ENCODE results near the gene EIF4G3.

The EIF4G3 gene

DNA sequence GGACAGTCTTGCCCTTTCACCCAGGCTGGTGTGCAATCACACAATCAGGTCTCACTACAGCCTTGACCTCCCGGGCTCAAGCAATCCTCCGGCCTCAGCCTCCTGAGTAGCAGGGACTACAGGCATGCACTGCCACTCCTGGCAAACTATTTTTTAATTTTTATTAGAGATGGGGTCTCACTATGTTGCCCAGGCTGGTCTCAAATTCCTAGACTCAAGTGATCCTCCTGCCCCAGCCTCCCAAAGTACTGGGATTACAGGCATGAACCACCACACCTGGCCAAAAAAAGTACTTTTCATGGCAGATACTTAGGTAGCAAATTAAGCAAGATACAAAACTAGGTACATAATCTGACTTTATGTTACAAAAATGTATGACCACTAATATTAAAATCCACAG lies 8.3 kb downstream of the EIF4G3 start:
- DNase-seq (no peak), ATAC-seq (no peak)
- Mint-ChIP-seq H3K4me1 (peaks cover 15% of the 10 kb centered on the region), H3K4me3 (no peak overlapping the region), H3K27ac (no peak overlapping the region), H3K27me3 (no peaks in the 10 kb centered on the region), H3K9me3 (no peaks in the 10 kb centered on the region)

DNA sequence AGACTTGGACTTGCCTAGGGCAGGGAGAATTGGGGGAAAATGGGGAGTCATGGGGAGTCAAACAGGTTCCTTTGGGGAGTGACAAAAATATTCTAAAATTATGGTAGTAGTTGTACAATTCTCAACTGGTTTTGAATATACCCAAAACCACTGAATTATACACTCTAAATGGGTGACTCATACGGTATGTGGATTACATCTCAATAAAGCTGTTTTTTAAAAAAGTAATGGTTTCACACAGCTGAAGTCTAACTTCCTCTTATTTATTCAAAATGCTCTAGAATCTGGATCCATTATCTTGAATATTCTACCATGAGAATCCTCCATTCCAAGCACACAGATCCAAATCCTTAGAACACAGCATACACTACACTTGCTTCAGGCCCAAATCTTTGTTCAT lies 11.1 kb downstream of the EIF4G3 start:
- ATAC-seq (peak; percentile 68), DNase-seq (no peak)
- Mint-ChIP-seq H3K27ac (no peak overlapping the region), H3K4me1 (peaks cover 20% of the 10 kb centered on the region), H3K27me3 (no peaks in the 10 kb centered on the region), H3K9me3 (no peaks in the 10 kb centered on the region), H3K4me3 (no peak overlapping the region)

DNA sequence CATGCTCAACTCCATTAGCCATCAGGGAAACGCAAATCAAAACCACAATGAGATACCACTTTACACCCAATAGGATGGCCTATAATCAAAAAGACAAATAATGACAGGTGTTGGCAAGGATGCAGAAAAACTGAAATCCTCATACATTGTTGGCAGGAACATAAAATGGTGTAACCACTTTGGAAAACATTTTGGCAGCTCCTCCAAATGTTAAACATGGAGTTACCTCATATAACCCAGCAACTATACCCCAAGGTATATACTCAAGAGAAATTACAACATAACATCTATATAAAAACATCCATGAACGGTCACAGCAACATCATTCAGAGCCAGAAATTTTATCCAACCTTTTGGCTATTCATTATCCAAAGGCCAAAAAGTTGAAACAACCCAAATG lies 11.6 kb downstream of the EIF4G3 start:
- no peak for DNase-seq
- no peaks in the 10 kb centered on the region for H3K27me3 Mint-ChIP-seq
- no peak overlapping the region for H3K27ac Mint-ChIP-seq
- peaks cover 20% of the 10 kb centered on the region for H3K4me1 Mint-ChIP-seq
- no peaks in the 10 kb centered on the region for H3K9me3 Mint-ChIP-seq
- H3K4me3 Mint-ChIP-seq = no peak overlapping the region
- ATAC-seq = no peak

DNA sequence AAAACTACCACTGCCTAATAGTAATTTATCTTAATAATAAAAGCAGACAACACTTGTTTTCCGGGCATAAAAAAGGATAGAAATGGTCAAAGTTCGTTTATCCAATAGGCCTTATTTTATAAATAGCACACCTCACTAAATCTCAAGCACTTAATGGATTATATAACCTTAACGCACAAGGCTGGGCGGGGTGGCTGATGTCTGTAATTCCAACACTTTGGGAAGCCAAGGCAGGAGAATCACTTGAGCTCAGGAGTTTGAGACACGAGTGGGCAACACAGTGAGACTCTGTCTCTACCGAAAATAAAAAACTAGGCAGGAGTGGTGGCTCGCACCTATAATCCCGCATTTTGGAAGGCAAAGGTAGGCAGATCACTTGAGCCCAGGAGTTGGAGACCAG lies 12.4 kb downstream of the EIF4G3 start:
- Mint-ChIP-seq H3K4me3 (no peak overlapping the region), H3K27ac (no peak overlapping the region), H3K9me3 (no peaks in the 10 kb centered on the region), H3K27me3 (no peaks in the 10 kb centered on the region), H3K4me1 (peaks cover 20% of the 10 kb centered on the region)
- ATAC-seq (no peak), DNase-seq (no peak)

DNA sequence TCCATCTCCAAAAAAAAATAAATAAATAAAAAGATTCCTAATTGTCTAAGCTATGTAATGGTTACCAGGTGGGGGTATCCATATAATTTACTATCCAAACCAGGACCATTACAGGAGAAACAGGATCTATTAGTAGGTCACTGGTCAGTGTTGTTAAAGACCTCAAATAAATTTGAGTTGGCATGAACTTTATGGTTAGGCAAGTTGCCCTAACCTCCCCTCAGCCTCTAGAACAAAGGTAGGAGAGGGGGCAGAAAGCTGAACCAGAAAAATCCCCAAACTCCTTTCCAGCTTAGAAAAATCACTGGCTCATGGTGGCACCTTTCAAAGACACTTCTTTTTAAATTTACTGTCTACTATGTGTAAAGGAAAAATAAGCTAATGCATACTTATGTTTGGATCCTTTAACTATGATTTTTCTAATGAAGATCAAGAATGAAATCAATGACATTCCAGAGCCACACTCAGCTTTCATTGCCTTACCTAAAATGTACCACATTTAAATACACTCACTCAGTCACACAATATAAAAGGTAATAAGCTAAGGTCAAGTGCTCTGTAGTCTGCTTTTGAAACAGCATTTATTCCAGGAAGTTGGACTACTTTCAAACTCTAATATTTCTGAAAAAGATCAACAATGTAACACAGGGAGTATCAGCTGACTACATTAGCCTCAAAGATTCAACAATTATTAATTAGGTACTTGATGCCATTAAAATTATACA lies 13.8 kb downstream of the EIF4G3 start:
- H3K27ac Mint-ChIP-seq = no peak overlapping the region
- H3K9me3 Mint-ChIP-seq = no peaks in the 10 kb centered on the region
- peaks cover 26% of the 10 kb centered on the region for H3K4me1 Mint-ChIP-seq
- ATAC-seq (no peak), DNase-seq (no peak)
- H3K27me3 Mint-ChIP-seq = no peaks in the 10 kb centered on the region
- H3K4me3 Mint-ChIP-seq = no peak overlapping the region

DNA sequence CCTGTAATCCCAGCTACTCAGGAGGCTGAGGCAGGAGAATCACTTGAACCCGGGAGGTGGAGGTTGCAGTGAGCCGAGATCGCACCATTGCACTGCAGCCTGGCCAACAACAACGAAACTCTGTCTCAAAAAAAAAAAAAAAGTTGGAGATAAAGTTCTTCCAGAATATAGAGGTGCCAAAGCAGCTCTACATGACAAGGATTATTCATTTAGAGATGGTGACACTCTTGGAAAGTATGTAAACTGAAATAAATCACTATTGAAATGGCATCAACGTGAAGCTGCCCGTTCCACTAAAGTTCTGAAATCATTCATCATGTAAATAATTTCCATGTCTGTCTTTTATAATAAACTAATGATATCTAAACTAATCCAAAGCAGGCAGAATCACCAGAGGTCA lies 14.9 kb downstream of the EIF4G3 start:
- Mint-ChIP-seq H3K27me3 (no peaks in the 10 kb centered on the region), H3K4me1 (peaks cover 26% of the 10 kb centered on the region), H3K9me3 (no peaks in the 10 kb centered on the region), H3K4me3 (no peak overlapping the region), H3K27ac (no peak overlapping the region)
- DNase-seq (no peak), ATAC-seq (no peak)

DNA sequence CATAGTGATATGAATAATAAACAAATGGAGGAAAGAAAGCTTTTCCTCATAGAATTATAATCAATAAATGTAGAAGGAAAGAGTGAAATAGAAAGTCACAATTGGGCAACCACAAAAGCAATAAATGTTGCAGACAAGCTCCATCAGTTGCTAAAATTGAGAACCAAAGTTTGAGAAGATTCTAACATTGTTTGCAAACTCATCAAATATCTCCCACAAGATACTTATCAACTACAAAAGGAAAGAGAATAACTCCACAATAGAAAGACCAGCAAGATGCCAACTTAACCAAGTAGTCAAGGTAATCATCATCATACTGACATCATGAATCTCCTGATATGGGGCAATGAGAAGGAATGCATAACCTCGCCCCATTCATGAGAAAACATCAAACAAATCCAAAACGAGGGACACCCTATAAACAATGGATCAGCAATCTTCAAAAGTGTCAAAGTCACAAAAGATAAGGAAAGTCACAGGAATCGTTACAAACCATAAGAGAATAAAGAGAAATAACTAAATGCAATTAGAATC lies 16.4 kb downstream of the EIF4G3 start:
- H3K27ac Mint-ChIP-seq = no peak overlapping the region
- peaks cover 16% of the 10 kb centered on the region for H3K4me1 Mint-ChIP-seq
- H3K9me3 Mint-ChIP-seq = no peaks in the 10 kb centered on the region
- no peak for DNase-seq
- H3K27me3 Mint-ChIP-seq = no peaks in the 10 kb centered on the region
- H3K4me3 Mint-ChIP-seq = no peak overlapping the region
- no peak for ATAC-seq

DNA sequence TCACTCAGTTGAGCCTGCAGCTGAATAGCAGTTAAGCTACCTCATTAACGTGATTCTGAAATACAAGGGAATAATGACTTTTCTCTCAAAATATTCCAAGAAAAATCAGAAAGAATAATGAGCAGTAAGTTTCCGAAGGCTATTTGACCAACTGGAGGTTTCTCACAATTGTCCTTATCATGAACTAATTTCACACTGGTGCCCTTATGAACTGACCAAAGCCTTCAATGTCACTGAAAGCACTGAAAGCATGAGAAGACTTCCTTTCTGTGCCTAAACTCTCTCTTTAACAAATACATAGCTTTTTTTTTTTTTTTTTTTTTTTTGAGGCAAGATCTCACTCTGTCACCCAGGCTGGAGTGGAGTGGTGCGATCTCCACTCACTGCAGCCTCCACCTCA lies 18.8 kb downstream of the EIF4G3 start:
- Mint-ChIP-seq H3K4me1 (peaks cover 6% of the 10 kb centered on the region), H3K9me3 (no peaks in the 10 kb centered on the region), H3K4me3 (no peak overlapping the region), H3K27me3 (no peaks in the 10 kb centered on the region), H3K27ac (no peak overlapping the region)
- no peak for DNase-seq
- ATAC-seq = no peak

DNA sequence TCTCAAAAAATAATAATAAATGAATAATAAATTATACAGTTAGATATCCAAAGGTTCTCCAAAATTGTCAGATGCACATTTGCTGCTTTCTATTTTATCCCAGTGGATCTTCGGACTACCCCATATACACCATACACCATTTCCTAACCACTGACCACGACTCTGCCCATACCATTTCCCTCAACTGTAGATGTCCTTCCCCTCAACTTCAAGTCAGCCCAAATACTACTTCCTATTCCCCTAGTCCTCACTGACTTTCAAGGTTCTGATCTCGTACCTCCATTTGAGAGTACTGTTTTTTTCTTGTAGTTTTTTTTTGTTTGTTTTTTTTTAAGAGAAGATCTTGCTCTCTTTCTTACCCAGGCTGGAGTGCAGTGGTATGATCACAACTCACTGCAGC lies 19.6 kb downstream of the EIF4G3 start:
- DNase-seq (no peak), ATAC-seq (no peak)
- Mint-ChIP-seq H3K4me1 (peaks cover 5% of the 10 kb centered on the region), H3K27me3 (no peaks in the 10 kb centered on the region), H3K27ac (peak overlapping the region in 1 of 2 donors; percentile 23), H3K4me3 (no peak overlapping the region), H3K9me3 (no peaks in the 10 kb centered on the region)

DNA sequence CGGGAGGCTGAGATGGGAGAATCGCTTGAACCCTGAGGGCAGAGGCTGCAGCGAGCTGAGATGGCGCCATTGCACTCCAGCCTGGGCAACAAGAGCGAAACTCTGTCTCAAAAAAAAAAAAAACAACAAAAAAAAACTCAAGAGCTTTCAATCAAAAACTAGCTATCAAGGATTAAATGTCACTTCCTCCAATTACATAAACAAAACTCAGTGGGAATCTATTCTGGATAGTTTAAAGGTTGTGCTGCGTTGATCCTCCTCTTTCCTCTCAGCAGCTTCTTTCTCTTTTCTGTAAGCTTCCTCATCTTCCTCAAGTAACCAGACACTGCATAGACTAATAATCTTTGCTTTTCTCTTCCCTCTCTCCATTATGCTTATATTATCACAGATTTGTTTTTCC lies 20.7 kb downstream of the EIF4G3 start:
- no peak overlapping the region for H3K4me3 Mint-ChIP-seq
- no peak for DNase-seq
- no peaks in the 10 kb centered on the region for H3K9me3 Mint-ChIP-seq
- H3K27ac Mint-ChIP-seq = no peak overlapping the region
- H3K27me3 Mint-ChIP-seq = no peaks in the 10 kb centered on the region
- H3K4me1 Mint-ChIP-seq = peaks cover 5% of the 10 kb centered on the region
- ATAC-seq = no peak

DNA sequence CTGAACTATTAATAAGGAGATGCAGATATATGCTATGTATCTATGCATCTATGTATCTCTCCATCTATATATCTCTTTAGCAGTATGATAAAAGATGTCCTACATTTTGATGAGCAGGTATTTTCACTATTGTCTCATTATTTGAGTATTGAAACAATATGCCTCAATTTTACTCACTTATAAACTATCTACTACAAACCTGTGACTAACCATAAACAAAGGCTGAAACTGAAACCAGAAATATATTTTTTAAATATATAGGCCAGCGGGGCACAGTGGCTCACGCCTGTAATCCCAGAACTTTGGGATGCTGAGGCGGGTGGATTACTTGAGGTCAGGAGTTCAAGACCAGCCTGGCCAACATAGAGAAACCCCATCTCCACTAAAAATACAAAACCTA lies 22.0 kb downstream of the EIF4G3 start:
- Mint-ChIP-seq H3K4me1 (peaks cover 5% of the 10 kb centered on the region), H3K27ac (no peak overlapping the region), H3K9me3 (no peaks in the 10 kb centered on the region), H3K4me3 (no peak overlapping the region), H3K27me3 (no peaks in the 10 kb centered on the region)
- DNase-seq (no peak), ATAC-seq (no peak)

DNA sequence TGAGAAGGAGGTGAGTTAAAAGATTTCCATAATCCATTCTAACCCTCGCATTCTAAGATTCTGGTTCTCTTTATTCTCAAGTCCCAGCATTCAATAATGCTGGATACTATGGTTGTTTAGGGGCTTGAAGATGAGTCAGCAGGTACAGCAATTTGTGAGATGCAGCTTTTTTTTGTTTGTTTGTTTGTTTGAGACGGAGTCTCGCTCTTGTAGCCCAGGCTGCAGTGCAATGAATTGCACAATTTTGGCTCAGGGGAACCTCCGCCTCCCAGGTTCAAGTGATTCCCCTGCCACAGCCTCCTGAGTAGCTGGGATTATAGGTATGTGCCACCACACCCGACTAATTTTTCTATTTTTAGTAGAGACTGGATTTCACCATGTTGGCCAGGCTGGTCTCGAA lies 23.3 kb downstream of the EIF4G3 start:
- Mint-ChIP-seq H3K4me3 (no peak overlapping the region), H3K27ac (no peak overlapping the region), H3K4me1 (peaks cover 2% of the 10 kb centered on the region), H3K27me3 (no peaks in the 10 kb centered on the region), H3K9me3 (no peaks in the 10 kb centered on the region)
- DNase-seq = no peak
- no peak for ATAC-seq

DNA sequence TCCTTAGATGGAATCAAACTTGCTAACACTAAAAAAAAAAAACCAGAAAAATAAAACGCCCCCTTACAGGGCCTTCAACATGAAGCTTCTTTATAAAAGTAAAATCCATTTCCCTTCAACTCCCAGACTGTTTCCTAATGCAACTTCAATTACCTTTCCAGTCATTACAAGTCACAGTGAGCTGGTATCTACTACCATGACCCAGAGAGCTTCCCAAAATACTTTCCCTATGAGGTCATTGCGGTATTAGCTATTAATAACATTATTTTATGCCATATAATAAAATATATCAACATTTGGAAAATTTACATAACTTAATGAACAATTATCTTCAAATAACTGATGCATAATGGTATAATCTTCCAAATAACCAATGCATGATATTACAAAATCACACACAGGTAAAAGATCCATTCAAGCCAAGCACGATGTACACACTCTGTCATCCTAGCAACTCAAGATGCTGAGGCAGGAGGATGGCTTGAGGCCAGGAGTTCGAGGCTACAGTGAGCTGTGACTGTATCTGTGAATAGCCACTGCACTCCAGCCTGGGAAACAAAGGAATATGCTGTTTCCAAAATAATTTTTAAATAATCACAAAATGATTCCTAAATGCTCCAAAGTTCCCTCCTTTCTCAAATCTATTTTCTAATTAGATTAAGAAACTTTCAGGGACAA lies 24.1 kb downstream of the EIF4G3 start:
- H3K9me3 Mint-ChIP-seq = no peaks in the 10 kb centered on the region
- H3K4me3 Mint-ChIP-seq = no peak overlapping the region
- no peaks in the 10 kb centered on the region for H3K4me1 Mint-ChIP-seq
- H3K27me3 Mint-ChIP-seq = no peaks in the 10 kb centered on the region
- DNase-seq (no peak), ATAC-seq (no peak)
- H3K27ac Mint-ChIP-seq = no peak overlapping the region

DNA sequence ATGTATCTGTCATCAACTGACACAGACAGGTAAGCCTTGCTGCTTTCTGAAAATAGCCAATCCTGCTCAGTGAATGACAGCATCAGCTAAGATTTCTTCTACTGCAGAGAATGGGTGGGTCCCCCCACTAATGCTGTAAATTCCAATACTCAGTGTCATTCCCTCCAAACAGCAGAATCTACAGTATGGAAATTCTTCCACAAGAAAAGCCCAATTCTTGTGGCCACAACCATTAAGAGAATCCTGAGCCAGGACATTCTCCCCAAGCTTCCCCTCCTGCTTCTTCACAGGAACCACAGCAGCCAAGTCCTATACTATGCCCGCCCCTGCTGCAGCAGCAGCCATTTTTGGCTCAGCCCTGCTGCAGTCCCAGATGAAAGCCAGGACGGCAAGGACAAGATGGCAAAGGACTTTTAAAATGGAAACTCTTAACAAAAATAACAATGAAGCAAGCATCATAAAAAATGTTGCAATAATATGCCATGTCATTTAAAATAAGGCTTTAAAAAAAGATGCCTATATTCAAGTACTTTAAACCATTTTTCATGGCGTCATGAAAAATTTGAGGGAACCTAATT lies 26.8 kb downstream of the EIF4G3 start:
- DNase-seq (no peak), ATAC-seq (no peak)
- Mint-ChIP-seq H3K9me3 (no peaks in the 10 kb centered on the region), H3K4me1 (no peaks in the 10 kb centered on the region), H3K27me3 (no peaks in the 10 kb centered on the region), H3K4me3 (no peak overlapping the region), H3K27ac (no peak overlapping the region)

DNA sequence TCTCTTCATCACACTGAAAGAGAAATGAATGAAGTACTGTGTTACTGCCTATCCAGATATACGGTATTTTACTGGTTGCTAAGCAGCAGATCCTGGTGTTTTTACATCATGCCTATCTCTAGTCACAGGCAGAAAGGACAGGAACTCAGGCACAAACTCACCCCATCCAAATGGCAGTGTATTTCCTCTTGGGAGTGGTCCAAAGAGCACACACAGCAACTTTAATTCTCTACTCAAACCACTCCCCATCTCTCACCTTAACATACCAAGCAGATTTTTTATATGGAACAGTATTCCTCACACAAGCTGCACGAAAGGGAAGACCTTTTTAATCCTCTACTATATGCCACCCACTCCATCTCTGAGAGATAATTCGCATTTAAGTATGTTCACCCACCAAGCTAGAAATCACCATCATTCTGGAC lies 27.3 kb downstream of the EIF4G3 start:
- H3K27ac Mint-ChIP-seq = no peak overlapping the region
- no peaks in the 10 kb centered on the region for H3K4me1 Mint-ChIP-seq
- H3K27me3 Mint-ChIP-seq = no peaks in the 10 kb centered on the region
- H3K4me3 Mint-ChIP-seq = no peak overlapping the region
- DNase-seq (no peak), ATAC-seq (no peak)
- no peaks in the 10 kb centered on the region for H3K9me3 Mint-ChIP-seq

DNA sequence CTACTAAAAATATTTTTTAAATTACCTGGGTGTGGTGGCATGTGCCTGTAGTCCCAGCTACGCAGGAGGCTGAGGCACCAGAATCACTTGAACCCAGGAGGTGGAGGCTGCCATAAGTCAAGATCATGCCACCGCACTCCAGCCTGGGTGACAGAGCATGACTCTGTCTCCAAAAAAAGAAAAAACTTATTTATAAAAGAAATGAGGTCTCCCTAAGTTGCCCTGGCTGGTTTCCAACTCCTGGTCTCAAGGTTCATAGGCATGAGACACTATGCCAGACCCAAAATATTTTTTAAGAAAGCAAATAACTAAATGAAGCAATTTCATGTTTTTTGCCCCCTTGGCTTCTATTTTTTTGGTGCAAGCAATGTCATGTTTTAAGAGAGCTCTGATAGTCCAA lies 32.9 kb downstream of the EIF4G3 start:
- Mint-ChIP-seq H3K4me1 (no peaks in the 10 kb centered on the region), H3K4me3 (no peak overlapping the region), H3K9me3 (no peaks in the 10 kb centered on the region), H3K27me3 (no peaks in the 10 kb centered on the region), H3K27ac (no peak overlapping the region)
- DNase-seq = no peak
- ATAC-seq = no peak
